ENCODE data around the gene IL3RA. TPM values are rescaled to one million over a fixed set of nuclear protein-coding genes. Genes with fewer than 3 reads are reported as not detected.
"Not testable (repeated sequence)": the region's sequence is repeated elsewhere in the genome, so short reads cannot be mapped to it uniquely, and the experiment has no call there.

Gene IL3RA
- total RNA-seq, 1 donor from 2014 or later = 5.7 TPM

DNA sequence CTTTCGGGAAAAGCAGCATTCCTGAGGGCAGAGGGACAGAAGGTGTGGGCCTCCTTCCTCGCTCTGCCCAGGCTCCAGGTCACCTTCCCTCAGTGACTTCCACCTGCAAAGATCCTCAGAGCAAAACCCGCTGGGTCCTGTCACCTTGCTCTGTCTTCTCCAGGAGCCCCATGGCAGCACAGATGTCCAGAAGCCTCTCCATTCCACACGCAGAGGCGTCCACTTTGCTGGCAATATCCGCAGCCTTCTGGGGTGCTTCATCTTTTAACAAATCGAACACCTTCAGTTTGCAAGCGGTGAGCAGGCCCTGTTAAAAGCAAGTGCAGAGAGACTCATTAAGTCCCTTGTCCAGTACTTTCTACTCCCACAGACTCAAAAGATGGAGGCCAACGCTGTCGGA lies 88.8 kb downstream of the IL3RA start:
- no peak for DNase-seq

DNA sequence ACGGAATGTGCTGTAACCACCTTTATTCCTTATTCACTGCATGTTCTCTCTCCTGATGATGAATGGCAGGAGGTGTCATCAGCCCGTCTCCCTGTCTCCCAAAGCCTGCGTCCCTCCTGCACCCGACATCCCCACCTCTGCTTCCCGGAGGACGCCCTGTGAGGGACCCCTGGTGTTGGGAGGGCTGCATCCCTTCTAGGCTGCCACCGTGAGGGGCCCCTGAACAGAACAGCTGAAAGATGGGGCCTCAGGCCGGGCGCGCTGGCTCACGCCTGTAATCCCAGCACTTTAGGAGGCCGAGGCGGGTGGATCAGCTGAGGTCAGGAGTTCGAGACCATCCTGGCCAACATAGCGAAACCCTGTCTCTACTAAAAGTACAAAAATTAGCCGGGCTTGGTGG lies 89.7 kb downstream of the IL3RA start:
- not testable (repeated sequence) for DNase-seq

DNA sequence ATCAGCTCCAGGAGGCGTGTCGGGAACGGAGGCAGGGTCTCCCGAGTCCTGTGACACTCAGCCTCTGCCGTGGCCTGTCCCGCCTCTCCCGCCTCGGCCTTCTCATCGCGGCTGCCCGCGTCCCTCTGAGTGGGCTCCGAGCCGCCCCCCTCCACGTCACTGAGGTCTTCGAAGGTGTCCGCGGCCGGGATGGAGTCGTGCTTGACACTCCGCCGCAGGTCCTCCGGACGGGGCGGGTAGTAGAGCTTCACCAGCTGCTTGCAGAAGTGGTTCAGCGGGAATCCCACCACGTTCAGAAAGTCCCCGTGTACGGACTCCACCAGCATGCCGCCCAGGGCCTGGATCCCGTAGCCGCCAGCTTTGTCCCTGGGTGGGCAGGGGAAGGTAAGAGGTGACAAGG lies 91.2 kb downstream of the IL3RA start:
- no peak for DNase-seq

DNA sequence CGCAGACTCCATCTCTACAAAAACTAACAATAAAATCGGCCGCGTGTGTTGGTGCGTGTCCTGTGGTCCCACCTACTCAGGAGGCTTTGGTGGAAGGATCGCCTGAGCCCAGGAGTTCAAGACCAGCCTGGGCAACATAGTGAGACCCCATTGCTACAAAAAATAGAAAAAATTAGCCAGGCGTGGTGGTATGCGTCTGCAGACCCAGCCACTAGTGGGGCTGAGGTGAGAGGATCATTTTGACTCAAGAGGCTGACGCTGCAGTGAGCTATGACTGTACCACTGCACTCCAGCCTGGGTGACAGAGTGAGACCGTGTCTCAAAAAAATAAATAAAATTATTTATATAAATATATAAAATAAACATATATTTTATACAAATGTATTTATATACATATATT lies 93.9 kb downstream of the IL3RA start:
- no peak for DNase-seq

Small RNA genes within 50 kb of the gene (small RNA-seq; reads per million reads assigned to genes)
- gene MIR3690 (ENCODE audit: low replicate concordance) (not detected), gene RNA5SP498 (ENCODE audit: low replicate concordance) (not detected)

Other genes with a start within 250 kb of the IL3RA start
- gene CRLF2, start 124.1 kb upstream of the IL3RA start, total RNA-seq = 0.49 TPM
- gene CSF2RA, start 68.0 kb upstream of the IL3RA start, total RNA-seq = 9.0 TPM
- 126 TPM for gene SLC25A6, start 55.3 kb downstream of the IL3RA start, total RNA-seq
- 10.2 TPM for gene ASMTL, start 116.1 kb downstream of the IL3RA start, total RNA-seq
- 0.99 TPM for gene P2RY8, start 200.4 kb downstream of the IL3RA start, total RNA-seq